Parathyroid adenoma (tissue), 2 donors: ENCODE measurements around the gene CDH16.

ENCODE experiments used
- H2AFZ ChIP-seq: fragments of 300-600 bp; sonication (generic); one replicate; pipeline ENCODE4 v1.7.0; 2017; ENCODE audit warnings: antibody characterized with exemption, mild to moderate bottlenecking
- H3K27ac ChIP-seq: fragments of 300-600 bp; sonication (generic); one replicate; pipeline ENCODE4 v1.7.0; 2017
- H3K27me3 ChIP-seq: fragments of 300-600 bp; sonication (generic); one replicate; pipeline ENCODE4 v1.7.0; 2017; ENCODE audit warnings: low read length; ENCODE audit not compliant: control insufficient read depth, insufficient read depth
- H3K36me3 ChIP-seq: fragments of 300-600 bp; sonication (generic); one replicate; pipeline ENCODE4 v1.7.0; 2017; ENCODE audit warnings: low read length; ENCODE audit not compliant: control insufficient read depth, insufficient read depth
- H3K4me1 ChIP-seq: fragments of 300-600 bp; sonication (generic); one replicate; pipeline ENCODE4 v1.7.0; 2017; ENCODE audit warnings: control low read depth
- H3K4me2 ChIP-seq: fragments of 300-600 bp; sonication (generic); one replicate; pipeline ENCODE4 v1.7.0; 2017; ENCODE audit warnings: low read length
- H3K4me3 ChIP-seq: fragments of 300-600 bp; sonication (generic); one replicate; pipeline ENCODE4 v1.7.0; 2017; ENCODE audit warnings: low read depth, low read length
- H3K79me2 ChIP-seq: fragments of 300-600 bp; sonication (generic); one replicate; pipeline ENCODE4 v1.7.0; 2017; ENCODE audit warnings: control low read depth
- H3K9ac ChIP-seq: fragments of 300-600 bp; sonication (generic); one replicate; pipeline ENCODE4 v1.7.0; 2017; ENCODE audit warnings: mild to moderate bottlenecking
- H3K9me3 ChIP-seq: fragments of 300-600 bp; sonication (generic); one replicate; pipeline ENCODE4 v1.7.0; 2017; ENCODE audit warnings: low read length; ENCODE audit not compliant: control insufficient read depth
- CTCF ChIP-seq: fragments of 300-600 bp; sonication (generic); IDR thresholded peaks from one replicate; pipeline ENCODE4 v1.7.0; 2017; ENCODE audit warnings: antibody characterized with exemption, mild to moderate bottlenecking
- donor health status: primary hyperparathyroidism.

Gene CDH16

GRCh38 chr16:66918355-66918754, 330 bp downstream of the CDH16 start:
- H2AFZ ChIP-seq, result no peak overlapping the region
- no peaks in the 10 kb centered on the region for H3K79me2 ChIP-seq
- no peak overlapping the region for H3K4me3 ChIP-seq
- no peaks in the 10 kb centered on the region for H3K36me3 ChIP-seq
- no peak overlapping the region for H3K4me2 ChIP-seq
- peaks cover under 1% of the 10 kb centered on the region for H3K4me1 ChIP-seq
- TF ChIP-seq CTCF, result no peak
- no peak overlapping the region for H3K27ac ChIP-seq
- no peak overlapping the region for H3K9ac ChIP-seq
- no peaks in the 10 kb centered on the region for H3K9me3 ChIP-seq
- H3K27me3 ChIP-seq, result no peaks in the 10 kb centered on the region

GRCh38 chr16:66917741-66918140, 944 bp downstream of the CDH16 start:
- H3K27ac ChIP-seq, result no peak overlapping the region
- no peaks in the 10 kb centered on the region for H3K36me3 ChIP-seq
- H3K4me3 ChIP-seq, result no peak overlapping the region
- TF ChIP-seq CTCF, result no peak
- H2AFZ ChIP-seq, result no peak overlapping the region
- H3K79me2 ChIP-seq, result no peaks in the 10 kb centered on the region
- H3K27me3 ChIP-seq, result no peaks in the 10 kb centered on the region
- no peak overlapping the region for H3K9ac ChIP-seq
- H3K4me1 ChIP-seq, result no peaks in the 10 kb centered on the region
- no peak overlapping the region for H3K4me2 ChIP-seq
- no peaks in the 10 kb centered on the region for H3K9me3 ChIP-seq

- Histone ChIP-seq H3K79me2 (no peaks in the 10 kb centered on the region), H3K36me3 (no peaks in the 10 kb centered on the region), H2AFZ (no peak overlapping the region), H3K27me3 (no peaks in the 10 kb centered on the region), H3K4me2 (no peak overlapping the region), H3K4me1 (no peaks in the 10 kb centered on the region), H3K9ac (no peak overlapping the region), H3K4me3 (no peak overlapping the region), H3K9me3 (no peaks in the 10 kb centered on the region), H3K27ac (no peak overlapping the region)
- no peak for TF ChIP-seq CTCF
Measured at GRCh38 chr16:66916518-66916917, 2.2 kb downstream of the CDH16 start.

- H3K9me3 ChIP-seq, result no peaks in the 10 kb centered on the region
- no peak overlapping the region for H3K4me3 ChIP-seq
- no peak overlapping the region for H3K4me2 ChIP-seq
- no peaks in the 10 kb centered on the region for H3K27me3 ChIP-seq
- no peaks in the 10 kb centered on the region for H3K4me1 ChIP-seq
- no peaks in the 10 kb centered on the region for H3K79me2 ChIP-seq
- H2AFZ ChIP-seq, result no peak overlapping the region
- H3K36me3 ChIP-seq, result no peaks in the 10 kb centered on the region
- H3K27ac ChIP-seq, result no peak overlapping the region
- no peak overlapping the region for H3K9ac ChIP-seq
- no peak for TF ChIP-seq CTCF
Measured at GRCh38 chr16:66915041-66915440, 3.6 kb downstream of the CDH16 start.

GRCh38 chr16:66914541-66914940, 4.1 kb downstream of the CDH16 start:
- Histone ChIP-seq H3K4me2 (no peak overlapping the region), H3K4me1 (no peaks in the 10 kb centered on the region), H3K27me3 (no peaks in the 10 kb centered on the region), H3K79me2 (no peaks in the 10 kb centered on the region), H3K36me3 (no peaks in the 10 kb centered on the region), H3K27ac (no peak overlapping the region), H3K9me3 (no peaks in the 10 kb centered on the region), H2AFZ (no peak overlapping the region), H3K4me3 (no peak overlapping the region), H3K9ac (no peak overlapping the region)
- no peak for TF ChIP-seq CTCF
